Embryonic facial prominence (tissue), 1 donor: ENCODE results near the gene FSD1L.
A peak's percentile ranks its signal among the peaks of the same experiment; 100 is the strongest.

Experiments used
- DNase-seq: peaks from one replicate; pipeline ENCODE4 v3.0.0-alpha.2; 2016; ENCODE audit errors: extremely low spot score

FSD1L gene

GRCh38 chr9:105447814-105448812 lies at the start of gene FSD1L:
TSS of gene FSD1L (plus strand) at chr9:105448034. CDS start at chr9:105448221, 187 bp downstream.
- DNase-seq, result peak; percentile 77

- DNase-seq, result no peak
Observed at GRCh38 chr9:105399117-105399516, 48.7 kb upstream of the FSD1L start.

GRCh38 chr9:105401651-105402050 lies 46.2 kb upstream of the FSD1L start:
- DNase-seq, result no peak

GRCh38 chr9:105403552-105404248 lies 44.1 kb upstream of the FSD1L start:
- no peak for DNase-seq

- DNase-seq, result no peak
Observed at GRCh38 chr9:105405514-105406131, 42.2 kb upstream of the FSD1L start.

GRCh38 chr9:105406369-105406768 lies 41.5 kb upstream of the FSD1L start:
- no peak for DNase-seq

- no peak for DNase-seq
Observed at GRCh38 chr9:105413525-105413924, 34.3 kb upstream of the FSD1L start.

GRCh38 chr9:105414947-105415661 lies 32.7 kb upstream of the FSD1L start:
- peak; percentile 54 for DNase-seq

GRCh38 chr9:105415662-105415980 lies 32.2 kb upstream of the FSD1L start:
- no peak for DNase-seq

- DNase-seq, result no peak
Observed at GRCh38 chr9:105416840-105417239, 31.0 kb upstream of the FSD1L start.

- no peak for DNase-seq
Observed at GRCh38 chr9:105418588-105419500, 29.0 kb upstream of the FSD1L start.

- no peak for DNase-seq
Observed at GRCh38 chr9:105419816-105420597, 27.8 kb upstream of the FSD1L start.

GRCh38 chr9:105421154-105421553 lies 26.7 kb upstream of the FSD1L start:
- no peak for DNase-seq

- no peak for DNase-seq
Observed at GRCh38 chr9:105421864-105422263, 26.0 kb upstream of the FSD1L start.

GRCh38 chr9:105425816-105426433 lies 21.9 kb upstream of the FSD1L start:
- no peak for DNase-seq

- no peak for DNase-seq
Observed at GRCh38 chr9:105426657-105427056, 21.2 kb upstream of the FSD1L start.

- DNase-seq, result no peak
Observed at GRCh38 chr9:105431424-105432246, 16.2 kb upstream of the FSD1L start.

- DNase-seq, result no peak
Observed at GRCh38 chr9:105432247-105432842, 15.5 kb upstream of the FSD1L start.
